Frontal cortex (tissue), 4 donors: ENCODE data around the gene ERMAP. TPM values are rescaled to one million over a fixed set of nuclear protein-coding genes. Genes with fewer than 3 reads are reported as not detected.
A peak's percentile ranks its signal among the peaks of the same experiment; 100 is the strongest.

Source experiments
- DNase-seq, 2 donors: peaks; one replicate each; pipeline ENCODE4 v3.0.0; 2012; ENCODE audit warnings: low spot score in 2 of 2
- FAIRE-seq: peaks from 2 replicates; lab custom pipeline; 2012; peaks lifted over from hg19 to GRCh38; lab: Jason Lieb, UNC
- total RNA-seq: library from RNA; depleted of rRNA; stranded (reverse); fragments of >200 nt; gene quantifications from one replicate; pipeline ENCODE4 v1.2.3, GENCODE V29; 2014
- donor health status: control.
- donor health status: control.
- donor health status: control.

Gene ERMAP, protein sequence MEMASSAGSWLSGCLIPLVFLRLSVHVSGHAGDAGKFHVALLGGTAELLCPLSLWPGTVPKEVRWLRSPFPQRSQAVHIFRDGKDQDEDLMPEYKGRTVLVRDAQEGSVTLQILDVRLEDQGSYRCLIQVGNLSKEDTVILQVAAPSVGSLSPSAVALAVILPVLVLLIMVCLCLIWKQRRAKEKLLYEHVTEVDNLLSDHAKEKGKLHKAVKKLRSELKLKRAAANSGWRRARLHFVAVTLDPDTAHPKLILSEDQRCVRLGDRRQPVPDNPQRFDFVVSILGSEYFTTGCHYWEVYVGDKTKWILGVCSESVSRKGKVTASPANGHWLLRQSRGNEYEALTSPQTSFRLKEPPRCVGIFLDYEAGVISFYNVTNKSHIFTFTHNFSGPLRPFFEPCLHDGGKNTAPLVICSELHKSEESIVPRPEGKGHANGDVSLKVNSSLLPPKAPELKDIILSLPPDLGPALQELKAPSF
- 3.3 TPM for total RNA-seq

DNA sequence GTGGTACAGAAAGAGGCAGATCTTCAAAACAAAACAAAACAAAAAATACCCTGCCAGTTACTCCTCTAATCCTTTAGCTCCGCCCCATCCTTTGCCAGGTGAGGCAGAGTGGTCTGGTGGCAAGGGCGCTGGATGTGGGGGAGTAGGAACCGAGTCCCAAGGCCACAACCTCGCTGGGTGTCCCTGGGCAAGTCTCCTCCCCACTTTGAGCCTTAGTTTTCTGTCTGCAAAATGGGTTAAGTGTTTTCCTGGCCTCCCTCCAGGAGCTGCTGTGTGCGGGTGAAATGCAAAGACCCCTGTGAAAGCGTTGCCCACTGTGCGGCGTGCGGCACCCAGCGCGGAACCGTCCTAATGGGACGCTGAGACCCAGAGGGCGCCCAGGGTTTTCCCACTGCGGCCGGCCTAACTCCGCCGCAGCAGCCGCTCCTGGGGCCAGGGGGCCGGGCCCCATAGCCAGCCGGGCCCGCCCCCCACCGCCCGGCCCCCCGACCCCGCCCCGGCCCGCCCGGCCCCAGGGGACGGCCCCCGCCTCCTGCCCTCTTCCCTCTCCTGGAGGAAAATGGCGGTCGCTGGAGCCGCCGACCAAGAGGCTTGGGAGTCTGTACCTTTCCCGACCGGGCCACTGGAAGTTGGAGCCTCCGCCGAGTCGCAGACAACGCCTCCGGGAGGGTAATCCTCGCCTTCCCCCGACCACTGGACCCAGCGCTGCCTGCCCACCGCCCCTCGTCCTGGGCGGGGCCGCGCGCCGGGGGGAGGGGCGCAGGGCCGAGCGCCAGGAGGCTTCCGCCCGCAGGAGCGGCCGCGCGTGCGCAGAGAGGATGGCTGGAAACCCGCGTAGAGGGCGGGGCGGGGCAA, at the start of gene ERMAP, which contains the start of gene SVBP:
Gene ERMAP (plus strand): TSS at position 538 of the 855 bp plus-strand sequence. CDS start 13,327 bp downstream, outside the sequence.
Gene SVBP (minus strand): TSS at position 813 of the 855 bp plus-strand sequence. CDS start 853 bp downstream, outside the sequence.
- no peak for FAIRE-seq
- DNase-seq = peak; percentile 94 to 95

DNA sequence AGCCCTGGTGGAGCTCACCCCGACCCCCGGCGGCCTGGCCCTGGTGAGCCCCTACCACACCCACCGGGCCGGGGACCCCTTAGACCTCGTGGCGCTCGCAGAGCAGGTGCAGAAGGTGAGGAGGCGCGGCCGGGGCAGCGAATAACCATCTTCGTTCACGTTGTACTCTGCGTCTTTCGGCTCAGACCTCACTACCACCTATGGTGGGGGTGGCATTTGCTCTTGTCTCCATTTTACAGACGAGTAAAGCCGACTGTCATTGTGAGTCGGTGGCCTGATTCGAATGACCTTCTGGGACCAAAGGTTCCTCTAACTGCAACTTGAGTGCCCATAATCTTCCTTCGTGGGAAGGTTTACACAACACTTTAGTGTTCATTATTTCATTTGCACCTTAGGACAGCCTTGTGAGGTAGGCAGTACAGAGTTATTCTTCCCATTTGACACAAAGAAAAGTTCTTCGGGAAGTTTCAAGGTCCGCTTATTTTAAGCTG, 49.4 kb upstream of the ERMAP start:
- no peak for FAIRE-seq
- no peak for DNase-seq

DNA sequence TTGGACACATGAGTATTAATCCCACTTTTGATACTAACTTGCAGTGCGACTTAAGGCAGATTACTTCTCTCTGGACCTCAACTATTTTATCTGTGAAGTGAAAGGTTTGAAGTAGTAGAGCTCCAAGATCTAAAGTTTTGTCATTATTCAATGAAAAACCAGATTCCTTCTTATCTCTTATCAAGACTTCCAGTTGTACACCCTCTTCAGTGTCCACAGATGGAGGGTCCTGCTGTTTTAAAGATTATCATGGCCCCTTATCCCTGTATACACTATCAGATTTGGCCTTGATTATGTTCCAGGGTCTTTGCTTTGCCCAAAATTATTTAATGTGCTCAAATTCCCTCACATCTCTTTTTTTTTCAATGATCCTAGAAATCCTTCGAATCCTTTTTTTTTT, 48.8 kb upstream of the ERMAP start:
- FAIRE-seq = no peak

GRCh38 chr1:42769811-42770210, 47.1 kb upstream of the ERMAP start:
- FAIRE-seq (no peak), DNase-seq (no peak)

More for the DNA sequence above, 48.8 kb upstream of the ERMAP start:
- DNase-seq = no peak

GRCh38 chr1:42773420-42773819, 43.5 kb upstream of the ERMAP start:
- FAIRE-seq = no peak
- no peak for DNase-seq

- no peak for FAIRE-seq
- no peak for DNase-seq
These were observed 41.9 kb upstream of the ERMAP start for GRCh38 chr1:42774928-42775526.

GRCh38 chr1:42776502-42776901, 40.4 kb upstream of the ERMAP start:
- no peak for DNase-seq
- FAIRE-seq = no peak

DNA sequence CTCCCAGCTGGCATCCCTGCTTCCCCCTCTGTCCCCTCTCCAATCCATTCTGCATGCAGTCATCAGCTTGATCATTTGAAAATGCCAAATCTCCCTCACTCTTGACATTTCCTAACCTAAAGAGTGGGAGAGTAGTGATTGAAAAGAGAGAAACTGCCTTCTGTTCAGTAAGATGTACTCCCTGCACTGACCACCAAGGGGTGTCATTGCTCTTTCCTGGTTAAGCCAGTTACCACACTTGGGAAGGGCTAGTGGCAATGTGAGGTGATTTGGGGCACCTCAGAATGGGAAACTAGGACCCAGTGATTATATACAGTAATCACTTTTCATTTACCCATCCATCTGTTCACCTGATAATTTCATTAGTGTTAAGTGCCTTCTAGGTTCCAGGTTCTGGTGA, 39.1 kb upstream of the ERMAP start:
- FAIRE-seq (no peak), DNase-seq (peak; percentile 42 to 69)

DNA sequence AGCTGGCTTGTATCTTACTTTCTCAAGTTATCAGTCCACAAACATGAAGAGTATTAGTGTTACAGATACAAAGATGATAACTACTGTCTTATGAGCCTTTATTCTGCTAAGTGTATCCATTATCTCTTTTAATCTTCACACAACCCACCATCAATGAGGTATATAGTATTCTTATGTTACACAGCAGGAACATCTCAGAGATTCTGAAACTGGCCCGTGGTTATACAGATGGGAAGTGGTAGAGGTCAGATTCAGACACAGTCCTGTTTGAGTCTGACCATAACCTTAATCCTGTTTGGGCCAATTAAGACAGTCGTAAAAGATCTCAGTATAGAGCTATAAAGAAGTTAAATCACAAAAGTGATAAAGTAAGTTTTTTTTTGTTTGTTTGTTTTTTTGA, 37.2 kb upstream of the ERMAP start:
- DNase-seq = no peak

GRCh38 chr1:42780176-42780575, 36.7 kb upstream of the ERMAP start:
- FAIRE-seq (no peak), DNase-seq (no peak)

More for the DNA sequence above, 37.2 kb upstream of the ERMAP start:
- no peak for FAIRE-seq

- FAIRE-seq = no peak
- DNase-seq = no peak
These were observed 33.8 kb upstream of the ERMAP start for GRCh38 chr1:42783092-42783491.

DNA sequence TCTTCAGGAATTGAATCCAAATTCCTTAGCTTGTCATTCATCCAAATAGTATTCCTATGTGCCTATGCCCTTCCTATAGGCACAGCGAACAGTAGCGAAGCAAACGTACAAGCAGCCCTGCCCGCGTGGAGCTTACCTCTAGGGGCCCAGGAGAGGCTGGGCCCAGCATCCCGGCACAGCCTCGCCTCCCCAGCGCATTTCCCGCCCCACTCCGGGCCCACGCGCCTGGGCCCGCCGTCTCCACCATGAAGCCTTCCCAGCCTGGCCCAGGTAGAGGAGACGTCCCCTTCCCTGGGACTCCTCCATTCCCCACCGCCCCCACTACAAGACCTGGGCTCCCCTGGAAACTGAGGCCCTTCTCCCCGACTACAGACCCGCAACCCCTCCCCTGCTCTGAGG, 32.4 kb upstream of the ERMAP start:
- DNase-seq (no peak), FAIRE-seq (no peak)

GRCh38 chr1:42784946-42785693, 31.8 kb upstream of the ERMAP start, which contains the start of gene TMEM269:
Gene TMEM269, plus strand, starts transcription at chr1:42784991. Its CDS starts 4,903 bp downstream, at chr1:42789894.
- DNase-seq (peak in 1 of 2 donors; percentile 65), FAIRE-seq (no peak)

GRCh38 chr1:42786097-42786496, 30.8 kb upstream of the ERMAP start:
- FAIRE-seq = no peak
- no peak for DNase-seq

GRCh38 chr1:42788021-42788420, 28.9 kb upstream of the ERMAP start:
- FAIRE-seq (no peak), DNase-seq (no peak)

GRCh38 chr1:42793824-42794223, 23.1 kb upstream of the ERMAP start:
- FAIRE-seq (no peak), DNase-seq (no peak)

- DNase-seq (no peak), FAIRE-seq (no peak)
These were observed 19.5 kb upstream of the ERMAP start for GRCh38 chr1:42797414-42797813.

DNA sequence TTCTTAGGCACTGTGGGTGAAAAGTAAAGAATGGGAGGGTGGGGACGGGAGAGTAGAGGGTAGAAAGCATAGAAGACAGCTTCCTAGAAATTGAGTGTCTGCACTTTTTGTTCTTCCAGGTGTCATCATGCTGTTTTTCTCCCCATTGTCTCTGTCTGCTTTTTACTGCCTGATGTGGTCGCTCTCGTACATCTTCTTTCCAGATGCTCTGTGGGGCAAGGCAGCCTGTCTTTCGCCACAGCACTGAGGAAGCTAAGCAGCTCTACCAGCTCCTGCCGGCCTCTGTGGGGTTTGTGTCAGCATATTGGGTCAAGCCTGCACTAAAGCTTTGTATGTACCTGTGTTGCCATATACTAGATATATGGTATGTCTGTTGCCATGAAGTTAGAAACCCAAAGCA, 18.9 kb upstream of the ERMAP start:
- no peak for FAIRE-seq
- DNase-seq = no peak

DNA sequence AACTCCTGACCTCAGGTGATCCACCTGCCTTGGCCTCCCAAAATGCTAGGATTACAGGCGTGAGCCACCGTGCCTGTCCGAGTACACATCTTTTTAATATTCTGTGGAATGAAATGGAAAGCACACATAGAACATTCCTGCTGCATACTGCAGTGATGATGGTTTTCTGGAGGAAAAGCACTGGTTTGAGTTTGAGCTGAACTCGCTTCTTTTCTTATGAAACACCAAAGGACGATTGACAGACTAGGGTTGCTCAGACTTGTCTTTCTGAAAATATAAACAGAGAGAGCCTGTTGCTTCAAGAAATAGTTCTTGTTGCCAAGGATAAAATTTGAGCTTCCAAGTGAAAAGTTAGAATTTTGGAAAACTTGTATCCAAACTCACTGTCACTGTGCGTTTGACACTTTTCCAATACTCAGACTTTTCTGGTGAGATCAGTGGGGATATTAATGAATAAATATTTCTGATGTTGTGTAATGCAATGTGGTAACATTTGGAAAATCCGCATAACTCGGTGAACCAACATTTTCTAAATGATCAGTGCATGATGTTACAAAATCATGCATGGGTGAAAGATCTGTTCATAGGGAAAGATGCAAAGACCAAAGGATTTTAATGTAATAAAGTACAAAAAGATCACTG, 15.0 kb upstream of the ERMAP start:
- FAIRE-seq = no peak
- DNase-seq = no peak
